ENCODE measurements around the gene PTPN7. TPM values are rescaled to one million over a fixed set of nuclear protein-coding genes. Genes with fewer than 3 reads are reported as not detected.

Gene PTPN7
- total RNA-seq, 4 donors from 2014 or later, result 1.9 to 5.5 (median 3.1) TPM

DNA sequence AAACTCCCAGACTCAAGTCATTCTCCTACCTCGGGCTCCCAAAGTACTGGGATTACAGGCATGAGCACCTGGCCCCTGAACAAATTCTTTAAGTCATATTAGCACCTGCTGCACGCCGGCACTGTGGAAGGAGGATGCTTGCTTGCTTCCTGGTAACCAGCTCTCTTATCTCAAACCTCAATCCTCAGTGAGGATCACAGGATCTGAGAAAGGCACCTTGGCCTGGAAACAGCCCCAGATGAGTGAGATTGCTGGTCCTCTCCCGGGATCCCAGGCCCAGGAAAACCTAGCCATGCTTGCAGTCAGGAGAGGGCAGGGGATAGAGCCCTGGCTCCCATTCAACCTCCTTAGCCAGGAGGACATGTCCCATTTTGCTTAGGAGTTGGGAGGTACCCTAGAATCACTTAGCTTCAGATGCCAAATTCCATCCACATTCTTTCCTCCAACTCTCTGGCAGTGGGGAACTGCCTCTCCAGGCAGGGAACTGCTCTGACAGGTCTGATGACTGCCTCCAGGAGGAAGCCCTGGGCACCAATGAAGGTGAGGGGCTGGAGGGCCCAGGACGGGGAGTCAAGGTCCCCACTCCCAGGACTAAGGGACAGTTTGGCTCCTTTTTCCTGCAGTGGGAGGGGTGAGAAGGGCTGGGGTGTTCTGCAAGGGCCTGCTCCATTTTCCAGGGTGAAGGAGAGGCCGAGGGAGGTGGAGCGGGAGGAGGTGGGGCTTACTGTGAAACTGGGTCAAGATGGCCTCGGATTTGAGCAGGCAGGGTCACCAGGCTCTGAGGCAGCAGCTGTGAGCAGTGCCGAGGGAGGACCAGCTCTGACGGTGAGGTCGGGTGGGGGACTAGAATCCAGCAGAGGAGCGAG, 28.2 kb downstream of the PTPN7 start:
- Histone ChIP-seq H3K9me3 (no peaks in the 10 kb centered on the region), H3K27ac (peak overlapping the region; percentile 82 to 97 (median 92)), H3K4me3 (peak overlapping the region in 2 of 4 donors; percentile 7 to 32), H3K27me3 (no peaks in the 10 kb centered on the region), H3K4me1 (peaks cover 37 to 68% (median 50%) of the 10 kb centered on the region in 3 donors), H3K36me3 (peaks cover 10 to 52% (median 20%) of the 10 kb centered on the region in 3 donors)
- TF ChIP-seq, protein P1, sequence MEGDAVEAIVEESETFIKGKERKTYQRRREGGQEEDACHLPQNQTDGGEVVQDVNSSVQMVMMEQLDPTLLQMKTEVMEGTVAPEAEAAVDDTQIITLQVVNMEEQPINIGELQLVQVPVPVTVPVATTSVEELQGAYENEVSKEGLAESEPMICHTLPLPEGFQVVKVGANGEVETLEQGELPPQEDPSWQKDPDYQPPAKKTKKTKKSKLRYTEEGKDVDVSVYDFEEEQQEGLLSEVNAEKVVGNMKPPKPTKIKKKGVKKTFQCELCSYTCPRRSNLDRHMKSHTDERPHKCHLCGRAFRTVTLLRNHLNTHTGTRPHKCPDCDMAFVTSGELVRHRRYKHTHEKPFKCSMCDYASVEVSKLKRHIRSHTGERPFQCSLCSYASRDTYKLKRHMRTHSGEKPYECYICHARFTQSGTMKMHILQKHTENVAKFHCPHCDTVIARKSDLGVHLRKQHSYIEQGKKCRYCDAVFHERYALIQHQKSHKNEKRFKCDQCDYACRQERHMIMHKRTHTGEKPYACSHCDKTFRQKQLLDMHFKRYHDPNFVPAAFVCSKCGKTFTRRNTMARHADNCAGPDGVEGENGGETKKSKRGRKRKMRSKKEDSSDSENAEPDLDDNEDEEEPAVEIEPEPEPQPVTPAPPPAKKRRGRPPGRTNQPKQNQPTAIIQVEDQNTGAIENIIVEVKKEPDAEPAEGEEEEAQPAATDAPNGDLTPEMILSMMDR (IDR thresholded peaks at IDR 0.05), result no peak
- no peak for TF ChIP-seq POLR2A (IDR thresholded peaks at IDR 0.05)
- no peak for DNase-seq
- 31 to 37% methylated on average over 2 to 4 of the region's 12 CpGs for WGBS, 2 donors
- intact Hi-C loops (cut with DNase I), result no loop called here

DNA sequence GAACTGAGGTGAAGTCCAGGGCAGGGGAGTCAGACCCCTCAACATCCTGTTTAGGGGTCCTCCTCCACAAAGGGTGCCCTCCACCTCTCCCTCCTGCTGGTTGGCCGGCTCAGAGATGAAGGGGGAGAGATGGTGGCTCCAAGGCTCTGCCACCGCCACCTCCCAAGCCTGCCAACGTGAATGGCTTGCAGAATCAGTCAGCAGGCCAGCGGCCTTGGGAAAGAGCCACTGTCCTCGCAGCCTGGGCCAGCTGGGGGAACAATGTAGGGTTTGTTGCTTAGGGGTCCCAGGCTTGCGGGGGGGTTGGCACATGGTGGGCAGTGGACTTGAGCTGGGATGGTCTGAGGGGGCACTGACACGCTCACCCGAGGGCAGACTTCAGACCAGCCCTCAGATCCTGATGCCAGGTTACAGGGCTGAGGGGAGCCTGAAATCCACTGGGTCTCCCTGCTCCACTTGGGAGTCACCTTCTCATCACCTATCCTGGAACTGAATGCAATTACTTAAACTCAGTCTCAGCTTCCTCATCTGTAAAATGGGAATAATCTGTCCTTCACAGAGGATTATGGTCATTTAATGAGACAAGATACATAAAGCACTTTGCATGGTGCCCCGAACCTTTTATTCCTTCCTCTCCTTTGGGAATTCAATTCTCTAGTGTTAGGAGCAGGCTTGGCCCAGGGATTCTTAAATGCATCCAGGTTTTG, 29.4 kb downstream of the PTPN7 start:
- H3K4me3 ChIP-seq, result no peak overlapping the region
- peaks cover 37 to 68% (median 50%) of the 10 kb centered on the region in 3 donors for H3K4me1 ChIP-seq
- intact Hi-C loops (cut with DNase I), result no loop called here

DNA sequence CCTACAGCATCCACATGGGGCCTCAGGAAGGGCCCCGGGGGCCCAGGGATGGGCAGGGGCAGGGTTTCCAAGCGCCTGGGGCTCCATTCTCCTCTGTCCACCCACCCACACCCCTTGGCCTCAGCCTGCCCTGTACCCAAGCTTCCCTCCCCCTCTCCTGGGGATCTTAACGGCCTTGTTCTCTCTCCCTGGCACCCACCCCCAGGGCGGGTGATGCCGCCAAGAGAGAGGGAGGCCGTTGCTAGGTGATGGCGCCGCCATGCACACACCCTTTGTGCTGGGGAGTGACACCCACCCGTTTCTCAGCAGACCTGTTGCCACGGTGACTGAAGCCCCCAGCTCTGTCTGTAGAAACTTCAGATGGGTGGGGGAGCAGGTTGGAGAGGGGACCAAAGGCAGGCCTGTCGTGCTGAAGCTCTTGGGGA, 30.1 kb downstream of the PTPN7 start:
- peak overlapping the region in 3 of 4 donors; percentile 91 to 97 (median 94) for H3K27ac ChIP-seq
- DNase-seq, result no peak
- H3K36me3 ChIP-seq, result peaks cover 10 to 33% (median 12%) of the 10 kb centered on the region in 3 donors
- intact Hi-C loops (cut with DNase I), result no loop called here
- no peak for TF ChIP-seq POLR2A (IDR thresholded peaks at IDR 0.05)
- TF ChIP-seq, protein P1 (IDR thresholded peaks at IDR 0.05), result no peak
- H3K4me1 ChIP-seq, result peaks cover 37 to 68% (median 50%) of the 10 kb centered on the region in 3 donors
- no peak overlapping the region for H3K4me3 ChIP-seq
- 11 to 25% methylated on average over 6 to 7 of the region's 11 CpGs for WGBS, 2 donors
- H3K9me3 ChIP-seq, result no peaks in the 10 kb centered on the region
- H3K27me3 ChIP-seq, result no peaks in the 10 kb centered on the region

More for the DNA sequence above, 29.4 kb downstream of the PTPN7 start:
- Histone ChIP-seq H3K27ac (peak overlapping the region; percentile 82 to 97 (median 92)), H3K27me3 (no peaks in the 10 kb centered on the region), H3K9me3 (no peaks in the 10 kb centered on the region), H3K36me3 (peaks cover 10 to 39% (median 18%) of the 10 kb centered on the region in 3 donors)
- DNase-seq, result no peak
- 64 to 67% methylated on average over 3 to 7 of the region's 9 CpGs for WGBS, 2 donors
- TF ChIP-seq, protein P1 (IDR thresholded peaks at IDR 0.05), result no peak
- TF ChIP-seq POLR2A (IDR thresholded peaks at IDR 0.05), result no peak

DNA sequence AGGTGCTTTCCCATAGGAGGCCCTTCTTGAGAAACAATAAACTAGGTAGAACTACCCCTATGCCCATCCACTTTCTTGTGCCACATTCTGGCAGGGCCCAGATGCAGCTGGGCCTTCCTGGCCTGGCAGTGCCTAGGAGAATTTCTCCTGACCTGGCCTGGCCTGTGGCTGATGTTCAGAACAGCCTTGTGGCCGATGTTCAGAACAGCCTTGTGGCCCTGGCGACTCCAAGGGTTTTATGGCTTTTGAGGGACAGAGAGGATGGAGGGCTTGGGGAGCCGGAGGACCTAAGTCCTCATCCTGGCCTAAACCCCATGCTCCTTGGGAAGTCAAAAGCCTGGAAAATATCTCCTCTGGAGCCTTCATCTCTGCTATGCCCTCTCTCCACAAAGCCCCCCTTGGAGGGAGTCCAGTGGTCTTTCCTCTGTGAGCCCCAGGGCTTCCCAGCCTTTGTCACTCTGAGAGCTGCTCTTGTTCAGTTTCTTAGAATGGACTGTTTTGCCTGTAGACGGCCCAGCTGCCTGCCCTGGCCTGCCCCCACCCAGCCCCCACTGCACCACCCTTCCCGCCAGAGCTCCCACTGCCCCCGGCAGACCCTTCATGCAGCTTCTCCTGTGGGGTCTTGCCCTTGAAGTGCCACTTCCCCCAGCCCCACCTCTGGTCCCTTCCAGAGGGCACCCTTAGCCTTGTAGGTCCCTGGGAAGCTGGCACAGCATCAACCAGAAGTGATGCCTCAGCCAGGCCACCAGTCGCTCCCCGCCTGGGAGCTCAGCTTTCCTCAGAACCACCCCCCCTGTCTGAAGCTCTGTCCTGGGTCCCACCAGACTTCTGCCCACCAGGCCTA, 30.7 kb downstream of the PTPN7 start:
- peaks cover 37 to 63% (median 46%) of the 10 kb centered on the region in 3 donors for H3K4me1 ChIP-seq
- intact Hi-C loops (cut with DNase I), result loop anchor here (10.0 kb wide), 1 partner anchor 235 kb away; no protein-coding TSS in a partner anchor
- no peak overlapping the region for H3K4me3 ChIP-seq
- TF ChIP-seq POLR2A (IDR thresholded peaks at IDR 0.05), result no peak
- TF ChIP-seq, protein P1 (IDR thresholded peaks at IDR 0.05), result no peak
- no peak for DNase-seq
- 36 to 45% methylated on average over 3 of the region's 8 CpGs for WGBS, 2 donors
- H3K27ac ChIP-seq, result peak overlapping the region in 3 of 4 donors; percentile 2 to 91 (median 11)
- no peaks in the 10 kb centered on the region for H3K27me3 ChIP-seq
- no peaks in the 10 kb centered on the region for H3K9me3 ChIP-seq
- peaks cover 10 to 26% (median 12%) of the 10 kb centered on the region in 3 donors for H3K36me3 ChIP-seq
